Hepatocyte (in vitro differentiated cells): ENCODE results near the gene SLC35A1. TPM values are rescaled to one million over a fixed set of nuclear protein-coding genes. Genes with fewer than 3 reads are reported as not detected.

Experiments used
- DNase-seq: peaks from one replicate; pipeline ENCODE4 v3.0.0-alpha.2; 2016; ENCODE audit warnings: low spot score
- H2AFZ ChIP-seq: fragments of 200-600 bp; sonication (generic); 2 replicates; pipeline ENCODE4 v1.6.0; 2016; ENCODE audit warnings: antibody characterized with exemption, mild to moderate bottlenecking
- H3K27ac ChIP-seq: fragments of 200-600 bp; sonication (generic); 2 replicates; pipeline ENCODE4 v1.5.1; 2016; ENCODE audit warnings: mild to moderate bottlenecking
- H3K27me3 ChIP-seq: fragments of 200-600 bp; sonication (generic); 2 replicates; pipeline ENCODE4 v1.6.1; 2016
- H3K36me3 ChIP-seq: fragments of 200-600 bp; sonication (generic); replicated peaks from 2 replicates; pipeline ENCODE4 v1.5.1; 2016; ENCODE audit warnings: low read depth; ENCODE audit not compliant: insufficient read depth
- H3K4me1 ChIP-seq: fragments of 200-600 bp; sonication (generic); 2 replicates; pipeline ENCODE4 v1.5.1; 2016; ENCODE audit warnings: mild to moderate bottlenecking, moderate library complexity; ENCODE audit not compliant: insufficient read depth
- H3K4me2 ChIP-seq: fragments of 200-600 bp; sonication (generic); 2 replicates; pipeline ENCODE4 v1.6.0; 2016
- H3K4me3 ChIP-seq: fragments of 200-600 bp; sonication (generic); 2 replicates; pipeline ENCODE4 v1.5.1; 2016; ENCODE audit warnings: mild to moderate bottlenecking
- H3K79me2 ChIP-seq: fragments of 200-600 bp; sonication (generic); 2 replicates; pipeline ENCODE4 v1.6.0; 2017; ENCODE audit warnings: mild to moderate bottlenecking
- H3K9me2 ChIP-seq: fragments of 200-600 bp; sonication (generic); replicated peaks from 2 replicates; pipeline ENCODE4 v1.6.0; 2017; ENCODE audit warnings: mild to moderate bottlenecking; ENCODE audit not compliant: insufficient read depth
- H3K9me3 ChIP-seq: fragments of 200-600 bp; sonication (generic); 2 replicates; pipeline ENCODE4 v1.5.1; 2016; ENCODE audit warnings: low read depth, mild to moderate bottlenecking
- H4K20me1 ChIP-seq: fragments of 200-600 bp; sonication (generic); 2 replicates; pipeline ENCODE4 v1.6.0; 2016; ENCODE audit warnings: mild to moderate bottlenecking; ENCODE audit not compliant: insufficient read depth, poor library complexity, severe bottlenecking
- EZH2 ChIP-seq: fragments of 200-600 bp; sonication (generic); IDR thresholded peaks from 2 replicates; pipeline ENCODE4 v1.6.1; 2016; ENCODE audit warnings: antibody characterized with exemption, mild to moderate bottlenecking, borderline replicate concordance
- EZH2phosphoT487 ChIP-seq: fragments of 200-600 bp; sonication (generic); IDR thresholded peaks from one replicate; pipeline ENCODE4 v1.6.1; 2018; ENCODE audit warnings: antibody characterized with exemption, mild to moderate bottlenecking, low read depth, moderate library complexity; ENCODE audit not compliant: unreplicated experiment, severe bottlenecking
- WGBS: methylation state at CpG from one replicate; pipeline ENCODE4 v1.1.6; 2016; ENCODE audit warnings: low lambda C conversion rate; ENCODE audit errors: missing lambda C conversion rate; 5-methylcytosine and 5-hydroxymethylcytosine counted together
- polyA plus RNA-seq: library from polyadenylated mRNA; unstranded; fragments of >200 nt; fragmentation: Nextera tagmentation; extraction: Ambion mirVana; gene quantifications from 2 replicates; pipeline ENCODE4 v1.2.1, GENCODE V29; 2016
- total RNA-seq: library from RNA; depleted of rRNA; stranded (reverse); fragments of >200 nt; gene quantifications from 2 replicates; pipeline ENCODE4 v1.2.3, GENCODE V29; 2014
- TF ChIP-seq, protein P1 (sequence below): fragments of 200-600 bp; sonication (generic); IDR thresholded peaks from 2 replicates; pipeline ENCODE4 v1.5.1; 2016; ENCODE audit warnings: antibody characterized with exemption, mild to moderate bottlenecking; ENCODE audit not compliant: poor library complexity

Gene SLC35A1
- total and polyA plus RNA-seq, 2 experiments from 2014 or later, result 28.3 to 30.3 TPM

DNA sequence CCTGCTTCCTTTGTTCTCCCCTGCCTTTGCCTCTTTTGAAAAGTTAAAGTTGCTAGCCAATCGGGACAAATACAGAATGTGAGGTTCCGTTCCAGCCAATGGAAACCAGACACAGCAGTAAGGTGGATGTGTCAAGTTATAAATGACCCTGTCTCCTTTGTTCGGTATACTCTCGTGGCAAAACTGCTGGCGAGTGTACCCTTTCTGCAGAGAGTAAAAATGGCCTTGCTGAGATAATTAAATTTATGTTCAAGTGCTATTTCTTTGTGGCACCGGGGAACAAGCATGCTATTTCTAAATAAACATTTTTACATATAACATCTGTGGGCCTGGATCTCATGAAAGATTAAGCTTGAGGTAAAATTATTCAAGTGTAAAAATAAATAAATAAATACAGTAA is 66.8 kb downstream of the SLC35A1 start:
- no peak overlapping the region for H3K27ac ChIP-seq
- no peaks in the 10 kb centered on the region for H3K9me2 ChIP-seq
- 88% methylated on average over 6 of the region's 6 CpGs for WGBS
- H2AFZ ChIP-seq, result no peak overlapping the region
- H3K4me3 ChIP-seq, result no peak overlapping the region
- no peak for TF ChIP-seq EZH2
- TF ChIP-seq, protein P1, sequence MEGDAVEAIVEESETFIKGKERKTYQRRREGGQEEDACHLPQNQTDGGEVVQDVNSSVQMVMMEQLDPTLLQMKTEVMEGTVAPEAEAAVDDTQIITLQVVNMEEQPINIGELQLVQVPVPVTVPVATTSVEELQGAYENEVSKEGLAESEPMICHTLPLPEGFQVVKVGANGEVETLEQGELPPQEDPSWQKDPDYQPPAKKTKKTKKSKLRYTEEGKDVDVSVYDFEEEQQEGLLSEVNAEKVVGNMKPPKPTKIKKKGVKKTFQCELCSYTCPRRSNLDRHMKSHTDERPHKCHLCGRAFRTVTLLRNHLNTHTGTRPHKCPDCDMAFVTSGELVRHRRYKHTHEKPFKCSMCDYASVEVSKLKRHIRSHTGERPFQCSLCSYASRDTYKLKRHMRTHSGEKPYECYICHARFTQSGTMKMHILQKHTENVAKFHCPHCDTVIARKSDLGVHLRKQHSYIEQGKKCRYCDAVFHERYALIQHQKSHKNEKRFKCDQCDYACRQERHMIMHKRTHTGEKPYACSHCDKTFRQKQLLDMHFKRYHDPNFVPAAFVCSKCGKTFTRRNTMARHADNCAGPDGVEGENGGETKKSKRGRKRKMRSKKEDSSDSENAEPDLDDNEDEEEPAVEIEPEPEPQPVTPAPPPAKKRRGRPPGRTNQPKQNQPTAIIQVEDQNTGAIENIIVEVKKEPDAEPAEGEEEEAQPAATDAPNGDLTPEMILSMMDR, result no peak
- TF ChIP-seq EZH2phosphoT487, result no peak
- H3K36me3 ChIP-seq, result no peaks in the 10 kb centered on the region
- no peaks in the 10 kb centered on the region for H3K27me3 ChIP-seq
- no peak for DNase-seq
- H3K79me2 ChIP-seq, result no peaks in the 10 kb centered on the region
- H3K4me2 ChIP-seq, result no peak overlapping the region
- no peaks in the 10 kb centered on the region for H4K20me1 ChIP-seq
- no peaks in the 10 kb centered on the region for H3K4me1 ChIP-seq
- H3K9me3 ChIP-seq, result no peaks in the 10 kb centered on the region

DNA sequence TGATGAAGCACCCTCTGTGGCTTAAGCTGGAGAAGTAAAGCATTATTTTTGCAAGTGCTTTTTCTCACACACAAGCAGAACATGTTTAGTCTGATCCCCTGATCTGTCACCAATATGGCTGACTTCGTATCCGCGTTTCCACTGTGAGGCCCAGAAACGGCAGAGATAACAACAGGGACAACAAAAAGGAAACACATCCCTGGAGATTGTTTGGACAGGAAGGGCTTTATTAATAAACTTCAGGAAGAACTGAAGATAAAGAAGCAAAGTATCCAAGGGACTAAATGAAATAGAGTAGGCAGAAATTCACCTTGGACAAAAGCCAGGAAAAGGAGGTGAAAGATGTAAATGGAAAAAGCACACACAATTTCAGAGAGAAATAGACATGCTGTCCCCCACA is 67.8 kb downstream of the SLC35A1 start:
- Histone ChIP-seq H2AFZ (no peak overlapping the region), H3K4me1 (no peaks in the 10 kb centered on the region), H4K20me1 (no peaks in the 10 kb centered on the region), H3K79me2 (no peaks in the 10 kb centered on the region), H3K9me2 (no peaks in the 10 kb centered on the region), H3K9me3 (no peaks in the 10 kb centered on the region), H3K4me2 (no peak overlapping the region), H3K27me3 (no peaks in the 10 kb centered on the region), H3K4me3 (no peak overlapping the region), H3K27ac (no peak overlapping the region), H3K36me3 (no peaks in the 10 kb centered on the region)
- no peak for DNase-seq
- no peak for TF ChIP-seq EZH2
- no peak for TF ChIP-seq EZH2phosphoT487
- TF ChIP-seq, protein P1, result no peak
- 81% methylated on average over 4 of the region's 4 CpGs for WGBS

DNA sequence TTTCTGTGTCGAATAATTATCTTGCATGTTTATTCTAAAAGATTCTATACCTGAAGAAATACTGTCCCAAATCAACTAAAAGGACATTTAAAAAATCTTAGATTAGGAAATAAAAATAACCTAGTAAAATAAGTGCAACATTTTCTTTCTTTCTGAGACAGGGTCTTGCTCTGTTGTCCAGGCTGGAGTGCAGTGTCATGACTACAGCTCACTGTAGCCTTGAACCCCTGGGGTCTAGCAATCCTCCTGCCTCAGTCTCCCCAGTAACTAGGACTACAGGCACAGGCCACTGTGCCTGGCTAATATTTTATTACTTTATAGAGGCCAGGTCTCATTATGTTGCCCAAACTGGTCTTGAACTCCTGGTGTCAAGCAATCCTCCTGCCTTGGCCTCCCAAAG is 68.3 kb downstream of the SLC35A1 start:
- H4K20me1 ChIP-seq, result no peaks in the 10 kb centered on the region
- DNase-seq, result no peak
- no peak overlapping the region for H3K4me2 ChIP-seq
- no peak overlapping the region for H3K4me3 ChIP-seq
- H2AFZ ChIP-seq, result no peak overlapping the region
- no peak for TF ChIP-seq EZH2phosphoT487
- no peak for TF ChIP-seq EZH2
- TF ChIP-seq, protein P1, result no peak
- H3K27me3 ChIP-seq, result no peaks in the 10 kb centered on the region
- WGBS, result 97% methylated on average over 1 of the region's 1 CpG
- H3K36me3 ChIP-seq, result no peaks in the 10 kb centered on the region
- H3K9me3 ChIP-seq, result no peaks in the 10 kb centered on the region
- H3K27ac ChIP-seq, result no peak overlapping the region
- no peaks in the 10 kb centered on the region for H3K9me2 ChIP-seq
- no peaks in the 10 kb centered on the region for H3K4me1 ChIP-seq
- H3K79me2 ChIP-seq, result no peaks in the 10 kb centered on the region

DNA sequence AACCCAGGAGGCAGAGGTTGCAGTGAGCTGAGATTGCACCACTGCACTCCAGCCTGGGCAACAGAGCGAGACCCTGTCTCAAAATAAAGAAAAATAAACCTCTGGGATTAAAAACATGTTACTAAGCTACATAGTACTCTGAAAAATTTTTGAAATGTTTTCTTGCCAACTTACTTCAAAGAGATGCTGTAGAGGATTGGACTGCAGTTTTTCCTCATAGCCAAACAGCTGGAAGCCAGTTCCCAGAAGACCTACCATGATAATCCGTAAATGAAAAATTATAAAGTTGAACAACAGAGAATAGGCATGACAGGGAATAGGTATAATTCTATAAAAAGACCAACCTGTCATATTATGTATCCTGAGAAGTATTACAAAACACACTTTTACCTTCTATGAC is 69.0 kb downstream of the SLC35A1 start:
- no peaks in the 10 kb centered on the region for H3K36me3 ChIP-seq
- H3K9me3 ChIP-seq, result no peaks in the 10 kb centered on the region
- no peak for TF ChIP-seq EZH2
- TF ChIP-seq, protein P1, result no peak
- DNase-seq, result no peak
- H3K4me2 ChIP-seq, result no peak overlapping the region
- H4K20me1 ChIP-seq, result no peaks in the 10 kb centered on the region
- no peaks in the 10 kb centered on the region for H3K4me1 ChIP-seq
- H3K9me2 ChIP-seq, result no peaks in the 10 kb centered on the region
- H2AFZ ChIP-seq, result no peak overlapping the region
- H3K4me3 ChIP-seq, result no peak overlapping the region
- 100% methylated on average over 2 of the region's 2 CpGs for WGBS
- no peaks in the 10 kb centered on the region for H3K79me2 ChIP-seq
- no peak overlapping the region for H3K27ac ChIP-seq
- no peaks in the 10 kb centered on the region for H3K27me3 ChIP-seq
